ENCODE results near the gene ADRA2C. TPM values are rescaled to one million over a fixed set of nuclear protein-coding genes. Genes with fewer than 3 reads are reported as not detected.

Gene ADRA2C
- total and polyA plus RNA-seq, 12 donors = 1.1 to 34.0 (median 5.3) TPM

- H3K36me3 ChIP-seq (replicated peaks in 1 of 2) = no peaks in the 10 kb centered on the region
- no peaks in the 10 kb centered on the region for H3K4me1 ChIP-seq (replicated peaks in 1 of 2)
- no peak overlapping the region for H3K4me3 ChIP-seq
- TF ChIP-seq POLR2A (IDR thresholded peaks at IDR 0.05) (no peak), CTCF (IDR thresholded peaks at IDR 0.05) (no peak)
- intact Hi-C loops (cut with DNase I) = no loop called here
- 75 to 82% (median 81%) methylated on average over 18 of the region's 18 CpGs for WGBS, 4 donors
- H3K9me3 ChIP-seq (replicated peaks in 1 of 3) = no peaks in the 10 kb centered on the region
- H3K27ac ChIP-seq = no peak overlapping the region
- DNase-seq = no peak
- no peaks in the 10 kb centered on the region for H3K27me3 ChIP-seq
Observed at GRCh38 chr4:3809451-3810110, 43.4 kb downstream of the ADRA2C start.

GRCh38 chr4:3810111-3810680, 44.0 kb downstream of the ADRA2C start:
- no peaks in the 10 kb centered on the region for H3K27me3 ChIP-seq
- no peaks in the 10 kb centered on the region for H3K9me3 ChIP-seq (replicated peaks in 1 of 3)
- H3K36me3 ChIP-seq (replicated peaks in 1 of 2) = no peaks in the 10 kb centered on the region
- no peak overlapping the region for H3K4me3 ChIP-seq
- no peak overlapping the region for H3K27ac ChIP-seq
- DNase-seq = no peak
- intact Hi-C loops (cut with DNase I) = no loop called here
- no peaks in the 10 kb centered on the region for H3K4me1 ChIP-seq (replicated peaks in 1 of 2)
- no peak for TF ChIP-seq CTCF (IDR thresholded peaks at IDR 0.05)
- TF ChIP-seq POLR2A (IDR thresholded peaks at IDR 0.05) = no peak
- 67 to 84% (median 69%) methylated on average over 4 to 15 of the region's 15 CpGs; no CpG with 5 or more reads in 1 of the 4 donors for WGBS, 4 donors

- H3K27me3 ChIP-seq = no peaks in the 10 kb centered on the region
- no peak overlapping the region for H3K27ac ChIP-seq
- no peak for TF ChIP-seq POLR2A (IDR thresholded peaks at IDR 0.05)
- TF ChIP-seq CTCF (IDR thresholded peaks at IDR 0.05) = no peak
- intact Hi-C loops (cut with DNase I) = no loop called here
- no peaks in the 10 kb centered on the region for H3K9me3 ChIP-seq (replicated peaks in 1 of 3)
- 82 to 85% (median 83%) methylated on average over 14 to 20 of the region's 20 CpGs for whole genome bisulfite sequencing, 4 donors
- no peak for DNase-seq
- no peak overlapping the region for H3K4me3 ChIP-seq
- no peaks in the 10 kb centered on the region for H3K36me3 ChIP-seq (replicated peaks in 1 of 2)
- H3K4me1 ChIP-seq (replicated peaks in 1 of 2) = no peaks in the 10 kb centered on the region
Observed at GRCh38 chr4:3810796-3811485, 44.8 kb downstream of the ADRA2C start.

- no peak overlapping the region for H3K27ac ChIP-seq
- no peak for TF ChIP-seq CTCF (IDR thresholded peaks at IDR 0.05)
- H3K9me3 ChIP-seq (replicated peaks in 1 of 3) = no peaks in the 10 kb centered on the region
- 80 to 85% (median 84%) methylated on average over 1 to 6 of the region's 6 CpGs; no CpG with 5 or more reads in 1 of the 4 donors for WGBS, 4 donors
- H3K4me3 ChIP-seq = no peak overlapping the region
- H3K27me3 ChIP-seq = no peaks in the 10 kb centered on the region
- DNase-seq = no peak
- no peaks in the 10 kb centered on the region for H3K36me3 ChIP-seq (replicated peaks in 1 of 2)
- H3K4me1 ChIP-seq (replicated peaks in 1 of 2) = no peaks in the 10 kb centered on the region
- intact Hi-C loops (cut with DNase I) = no loop called here
Observed at GRCh38 chr4:3811621-3812020, 45.4 kb downstream of the ADRA2C start.

Measured in adrenal gland (tissue), 12 donors.